ENCODE measurements around the gene MYMX.

The MYMX gene

DNA sequence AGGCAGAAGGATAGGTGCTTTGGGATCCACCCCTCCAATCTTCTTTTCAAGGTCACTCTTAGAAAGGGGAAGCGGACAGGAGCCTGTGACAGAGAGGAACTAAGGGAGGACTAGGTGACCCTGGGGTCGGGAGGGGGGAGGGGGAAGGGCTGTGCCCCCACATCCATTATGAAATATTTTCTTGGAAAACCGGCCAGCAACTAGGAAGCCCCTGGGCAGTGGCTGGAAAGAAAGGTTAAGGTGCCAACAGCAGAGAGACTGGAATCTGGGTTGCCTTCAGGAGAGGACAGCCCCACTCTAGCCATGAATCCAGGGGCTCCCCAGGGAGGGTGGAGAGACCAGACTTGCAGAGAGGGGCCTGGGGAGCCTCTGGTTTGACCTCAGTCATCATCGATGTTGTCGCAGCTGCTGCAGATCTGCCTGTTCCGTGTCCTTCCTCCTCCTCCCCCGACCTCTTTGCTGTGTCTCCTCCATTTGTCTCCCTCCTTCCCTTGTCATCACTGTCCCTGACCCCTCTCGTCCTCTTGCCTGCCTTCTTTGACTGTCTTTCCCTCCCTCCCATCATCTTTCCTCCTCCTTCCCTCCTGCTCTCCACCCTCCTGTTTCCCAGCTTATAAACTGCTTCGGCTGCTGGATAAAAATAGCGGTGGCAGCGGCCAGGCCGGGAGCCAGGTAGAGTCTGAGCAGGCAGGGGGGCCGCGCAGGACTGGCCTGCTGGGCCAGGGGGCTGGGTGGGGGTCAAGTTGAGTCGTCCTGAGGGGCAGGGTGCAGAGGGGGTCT, 9.8 kb downstream of the MYMX start:
- no peaks in the 10 kb centered on the region for H3K27me3 ChIP-seq (ENCODE audit: insufficient read depth, low read length)
- WGBS (ENCODE audit: extremely low coverage, insufficient coverage, insufficient read length), result no CpG with 5 or more reads among the region's 15 CpGs
- H4K91ac ChIP-seq (ENCODE audit: low read depth, low read length), result peak overlapping the region; percentile 54
- peaks cover 63 to 72% of the 10 kb centered on the region in 2 experiments for H3K4me1 ChIP-seq (ENCODE audit: control insufficient read depth in 1 of 2, insufficient read depth in 2 of 2, low read length in 2 of 2)
- no peak overlapping the region for H3K9ac ChIP-seq (ENCODE audit: low read length)
- H3K14ac ChIP-seq (ENCODE audit: low read length), result peak overlapping the region; percentile 64
- peak overlapping the region; percentile 79 for H3K18ac ChIP-seq (ENCODE audit: low read length)
- H2BK5ac ChIP-seq (ENCODE audit: low read depth, low read length, poor library complexity), result no peak overlapping the region
- no peak overlapping the region for H4K12ac ChIP-seq (ENCODE audit: low read depth, low read length)
- H3K79me1 ChIP-seq (ENCODE audit: low read length), result peaks cover 29% of the 10 kb centered on the region
- H3K9me3 ChIP-seq (ENCODE audit: insufficient read depth, low read depth, low read length), result no peaks in the 10 kb centered on the region
- no peak overlapping the region for H3K4ac ChIP-seq (ENCODE audit: low read depth, low read length)
- peaks cover 25 to 26% of the 10 kb centered on the region in 2 experiments for H3K36me3 ChIP-seq (ENCODE audit: control insufficient read depth in 1 of 2, insufficient read depth in 2 of 2, low read length in 2 of 2)
- no peak overlapping the region for H4K8ac ChIP-seq (ENCODE audit: low read depth, low read length)
- peak overlapping the region; percentile 79 for H2AK5ac ChIP-seq (ENCODE audit: low read length)
- no peak overlapping the region for H3K23ac ChIP-seq (ENCODE audit: low read length)
- peaks cover 7% of the 10 kb centered on the region for H3K79me2 ChIP-seq (ENCODE audit: control insufficient read depth, insufficient read depth, low read length, poor library complexity)
- peak overlapping the region; percentile 15 for H3K4me2 ChIP-seq (ENCODE audit: low read length)
- H3K4me3 ChIP-seq (ENCODE audit: low read depth, low read length), result no peak overlapping the region
- H2AFZ ChIP-seq (ENCODE audit: insufficient read depth, low read length, poor library complexity), result no peak overlapping the region
- DNase-seq, result no peak
- H2BK120ac ChIP-seq (ENCODE audit: insufficient read depth, low read length, poor library complexity), result no peak overlapping the region
- H2BK12ac ChIP-seq (ENCODE audit: low read length), result peak overlapping the region; percentile 50
- no peak overlapping the region for H3K27ac ChIP-seq (ENCODE audit: low read depth, low read length)

DNA sequence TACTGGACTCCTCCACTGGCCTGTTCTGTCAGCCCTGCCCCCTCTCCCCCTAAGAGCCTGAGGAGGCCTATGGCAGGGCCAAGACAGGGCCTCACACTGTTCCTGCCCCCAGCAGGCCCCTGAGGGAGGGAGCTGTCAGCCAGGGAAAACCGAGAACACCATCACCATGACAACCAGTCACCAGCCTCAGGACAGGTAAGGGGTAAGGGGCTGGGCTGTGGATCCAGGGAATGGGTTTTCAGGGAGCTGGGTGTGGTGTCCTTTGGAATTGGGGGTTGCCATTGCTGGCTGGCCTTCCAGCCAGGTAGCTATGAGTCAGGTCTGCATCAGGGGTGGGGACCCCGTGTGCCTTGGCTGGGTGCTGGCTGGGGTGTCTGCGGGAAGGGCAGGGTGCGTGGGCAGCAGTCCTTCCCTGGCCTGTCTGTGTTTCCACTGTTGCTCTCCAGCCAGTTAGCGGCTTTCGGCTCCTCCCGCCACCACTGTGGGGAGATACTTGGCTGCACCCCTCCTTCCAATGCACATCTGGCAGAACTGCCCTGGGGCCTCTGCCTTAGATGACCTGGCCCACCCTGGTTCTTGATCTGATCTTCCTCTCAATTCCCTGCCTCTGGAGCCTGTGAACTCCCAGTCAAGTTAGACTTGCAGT, 10.5 kb downstream of the MYMX start:
- Histone ChIP-seq H2BK12ac (ENCODE audit: low read length) (no peak overlapping the region), H3K18ac (ENCODE audit: low read length) (peak overlapping the region; percentile 5), H3K4me2 (ENCODE audit: low read length) (no peak overlapping the region), H4K91ac (ENCODE audit: low read depth, low read length) (no peak overlapping the region), H3K79me2 (ENCODE audit: control insufficient read depth, insufficient read depth, low read length, poor library complexity) (peaks cover 5% of the 10 kb centered on the region), H3K4me3 (ENCODE audit: low read depth, low read length) (no peak overlapping the region), H3K9ac (ENCODE audit: low read length) (no peak overlapping the region), H4K8ac (ENCODE audit: low read depth, low read length) (no peak overlapping the region), H3K36me3 (ENCODE audit: control insufficient read depth in 1 of 2, insufficient read depth in 2 of 2, low read length in 2 of 2) (peaks cover 30 to 31% of the 10 kb centered on the region in 2 experiments), H3K27me3 (ENCODE audit: insufficient read depth, low read length) (no peaks in the 10 kb centered on the region), H4K12ac (ENCODE audit: low read depth, low read length) (no peak overlapping the region), H2BK5ac (ENCODE audit: low read depth, low read length, poor library complexity) (no peak overlapping the region), H2AFZ (ENCODE audit: insufficient read depth, low read length, poor library complexity) (no peak overlapping the region), H2AK5ac (ENCODE audit: low read length) (no peak overlapping the region), H3K14ac (ENCODE audit: low read length) (peak overlapping the region; percentile 7), H2BK120ac (ENCODE audit: insufficient read depth, low read length, poor library complexity) (no peak overlapping the region), H3K9me3 (ENCODE audit: insufficient read depth, low read depth, low read length) (peaks cover 3% of the 10 kb centered on the region), H3K79me1 (ENCODE audit: low read length) (peaks cover 25% of the 10 kb centered on the region), H3K4me1 (ENCODE audit: control insufficient read depth in 1 of 2, insufficient read depth in 2 of 2, low read length in 2 of 2) (peaks cover 57 to 67% of the 10 kb centered on the region in 2 experiments), H3K23ac (ENCODE audit: low read length) (no peak overlapping the region), H3K27ac (ENCODE audit: low read depth, low read length) (no peak overlapping the region), H3K4ac (ENCODE audit: low read depth, low read length) (no peak overlapping the region)
- no peak for DNase-seq
- no CpG with 5 or more reads among the region's 7 CpGs for WGBS (ENCODE audit: extremely low coverage, insufficient coverage, insufficient read length)

DNA sequence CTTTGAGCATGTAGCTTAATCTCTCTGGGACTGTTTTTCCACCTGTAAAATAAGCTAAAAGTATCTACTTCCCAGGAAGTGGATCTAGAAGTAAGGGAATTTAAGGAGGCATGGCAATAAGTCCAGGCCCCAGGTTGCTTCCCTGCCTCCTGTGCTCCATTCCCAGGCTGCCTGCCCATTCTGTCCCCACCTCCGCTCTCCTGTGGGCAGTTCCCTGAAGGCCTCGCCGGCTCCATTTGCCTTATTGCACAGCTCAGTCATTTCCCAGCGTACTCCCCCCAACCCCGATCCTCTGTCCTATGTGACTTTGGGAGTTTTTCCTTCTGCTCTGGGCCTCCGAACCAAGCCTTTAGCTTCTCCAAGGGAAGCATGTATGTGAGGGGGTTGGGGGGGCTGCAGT, 11.3 kb downstream of the MYMX start:
- H3K18ac ChIP-seq (ENCODE audit: low read length), result no peak overlapping the region
- H2BK5ac ChIP-seq (ENCODE audit: low read depth, low read length, poor library complexity), result no peak overlapping the region
- no CpG with 5 or more reads among the region's 6 CpGs for WGBS (ENCODE audit: extremely low coverage, insufficient coverage, insufficient read length)

DNA sequence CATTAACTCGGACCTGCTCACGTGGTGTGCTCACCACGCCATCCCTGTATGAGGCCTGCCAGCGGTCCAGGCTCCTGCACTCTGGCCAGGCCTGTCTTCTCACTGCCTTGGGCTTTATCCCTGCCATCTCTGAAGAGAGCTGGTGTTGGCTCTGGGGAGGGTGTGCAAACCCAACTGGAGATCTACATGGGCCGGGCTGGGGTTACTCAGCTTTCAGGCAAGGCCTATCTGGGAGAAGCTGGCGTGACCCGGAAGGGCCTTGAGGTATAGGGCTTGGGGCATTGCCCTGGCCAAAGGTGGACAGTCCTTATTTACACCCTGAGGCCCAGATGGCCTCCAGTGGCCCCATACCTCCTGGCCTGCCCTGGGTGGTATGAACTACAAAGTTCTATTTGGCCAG, 11.7 kb downstream of the MYMX start:
- WGBS (ENCODE audit: extremely low coverage, insufficient coverage, insufficient read length), result no CpG with 5 or more reads among the region's 7 CpGs
- peaks cover 5% of the 10 kb centered on the region for H3K79me2 ChIP-seq (ENCODE audit: control insufficient read depth, insufficient read depth, low read length, poor library complexity)
- H3K4me3 ChIP-seq (ENCODE audit: low read depth, low read length), result no peak overlapping the region
- no peak overlapping the region for H2AFZ ChIP-seq (ENCODE audit: insufficient read depth, low read length, poor library complexity)
- H3K36me3 ChIP-seq (ENCODE audit: control insufficient read depth in 1 of 2, insufficient read depth in 2 of 2, low read length in 2 of 2), result peaks cover 40 to 41% of the 10 kb centered on the region in 2 experiments
- no peak overlapping the region for H2BK12ac ChIP-seq (ENCODE audit: low read length)
- H4K8ac ChIP-seq (ENCODE audit: low read depth, low read length), result no peak overlapping the region
- no peak overlapping the region for H3K14ac ChIP-seq (ENCODE audit: low read length)
- no peak overlapping the region for H4K12ac ChIP-seq (ENCODE audit: low read depth, low read length)
- H2BK5ac ChIP-seq (ENCODE audit: low read depth, low read length, poor library complexity), result no peak overlapping the region
- H3K4ac ChIP-seq (ENCODE audit: low read depth, low read length), result no peak overlapping the region
- H3K4me2 ChIP-seq (ENCODE audit: low read length), result no peak overlapping the region
- H2AK5ac ChIP-seq (ENCODE audit: low read length), result no peak overlapping the region
- no peak overlapping the region for H2BK120ac ChIP-seq (ENCODE audit: insufficient read depth, low read length, poor library complexity)
- no peak overlapping the region for H4K91ac ChIP-seq (ENCODE audit: low read depth, low read length)
- no peak overlapping the region for H3K23ac ChIP-seq (ENCODE audit: low read length)
- H3K79me1 ChIP-seq (ENCODE audit: low read length), result peaks cover 24% of the 10 kb centered on the region
- H3K27me3 ChIP-seq (ENCODE audit: insufficient read depth, low read length), result no peaks in the 10 kb centered on the region
- no peak overlapping the region for H3K18ac ChIP-seq (ENCODE audit: low read length)
- H3K27ac ChIP-seq (ENCODE audit: low read depth, low read length), result no peak overlapping the region
- H3K4me1 ChIP-seq (ENCODE audit: control insufficient read depth in 1 of 2, insufficient read depth in 2 of 2, low read length in 2 of 2), result peaks cover 48 to 63% of the 10 kb centered on the region in 2 experiments
- no peak overlapping the region for H3K9ac ChIP-seq (ENCODE audit: low read length)
- no peak for DNase-seq
- peaks cover 3% of the 10 kb centered on the region for H3K9me3 ChIP-seq (ENCODE audit: insufficient read depth, low read depth, low read length)

More for the DNA sequence above, 11.3 kb downstream of the MYMX start:
- peaks cover 36 to 37% of the 10 kb centered on the region in 2 experiments for H3K36me3 ChIP-seq (ENCODE audit: control insufficient read depth in 1 of 2, insufficient read depth in 2 of 2, low read length in 2 of 2)
- H3K4me3 ChIP-seq (ENCODE audit: low read depth, low read length), result no peak overlapping the region
- no peak overlapping the region for H3K23ac ChIP-seq (ENCODE audit: low read length)
- no peak overlapping the region for H4K91ac ChIP-seq (ENCODE audit: low read depth, low read length)
- H3K14ac ChIP-seq (ENCODE audit: low read length), result no peak overlapping the region
- H3K4me2 ChIP-seq (ENCODE audit: low read length), result no peak overlapping the region
- H3K27me3 ChIP-seq (ENCODE audit: insufficient read depth, low read length), result no peaks in the 10 kb centered on the region
- no peak overlapping the region for H2BK12ac ChIP-seq (ENCODE audit: low read length)
- H2AFZ ChIP-seq (ENCODE audit: insufficient read depth, low read length, poor library complexity), result no peak overlapping the region
- H3K79me1 ChIP-seq (ENCODE audit: low read length), result peaks cover 24% of the 10 kb centered on the region
- no peak overlapping the region for H3K4ac ChIP-seq (ENCODE audit: low read depth, low read length)
- H2BK120ac ChIP-seq (ENCODE audit: insufficient read depth, low read length, poor library complexity), result no peak overlapping the region
- DNase-seq, result no peak
- H3K9me3 ChIP-seq (ENCODE audit: insufficient read depth, low read depth, low read length), result peaks cover 3% of the 10 kb centered on the region
- no peak overlapping the region for H3K9ac ChIP-seq (ENCODE audit: low read length)
- no peak overlapping the region for H3K27ac ChIP-seq (ENCODE audit: low read depth, low read length)
- peaks cover 50 to 62% of the 10 kb centered on the region in 2 experiments for H3K4me1 ChIP-seq (ENCODE audit: control insufficient read depth in 1 of 2, insufficient read depth in 2 of 2, low read length in 2 of 2)
- peak overlapping the region; percentile 4 for H2AK5ac ChIP-seq (ENCODE audit: low read length)
- no peak overlapping the region for H4K12ac ChIP-seq (ENCODE audit: low read depth, low read length)
- H3K79me2 ChIP-seq (ENCODE audit: control insufficient read depth, insufficient read depth, low read length, poor library complexity), result peaks cover 5% of the 10 kb centered on the region
- no peak overlapping the region for H4K8ac ChIP-seq (ENCODE audit: low read depth, low read length)
